GM19193 (cell line): Measurements from ENCODE around the gene SLC2A11.

ENCODE experiments used
- POLR2A ChIP-seq: IDR thresholded peaks from 4 replicates; pipeline ENCODE4 v1.6.1; 2011; ENCODE audit not compliant: insufficient read depth, insufficient read length; ENCODE audit errors: extremely low read depth

SLC2A11 gene

DNA sequence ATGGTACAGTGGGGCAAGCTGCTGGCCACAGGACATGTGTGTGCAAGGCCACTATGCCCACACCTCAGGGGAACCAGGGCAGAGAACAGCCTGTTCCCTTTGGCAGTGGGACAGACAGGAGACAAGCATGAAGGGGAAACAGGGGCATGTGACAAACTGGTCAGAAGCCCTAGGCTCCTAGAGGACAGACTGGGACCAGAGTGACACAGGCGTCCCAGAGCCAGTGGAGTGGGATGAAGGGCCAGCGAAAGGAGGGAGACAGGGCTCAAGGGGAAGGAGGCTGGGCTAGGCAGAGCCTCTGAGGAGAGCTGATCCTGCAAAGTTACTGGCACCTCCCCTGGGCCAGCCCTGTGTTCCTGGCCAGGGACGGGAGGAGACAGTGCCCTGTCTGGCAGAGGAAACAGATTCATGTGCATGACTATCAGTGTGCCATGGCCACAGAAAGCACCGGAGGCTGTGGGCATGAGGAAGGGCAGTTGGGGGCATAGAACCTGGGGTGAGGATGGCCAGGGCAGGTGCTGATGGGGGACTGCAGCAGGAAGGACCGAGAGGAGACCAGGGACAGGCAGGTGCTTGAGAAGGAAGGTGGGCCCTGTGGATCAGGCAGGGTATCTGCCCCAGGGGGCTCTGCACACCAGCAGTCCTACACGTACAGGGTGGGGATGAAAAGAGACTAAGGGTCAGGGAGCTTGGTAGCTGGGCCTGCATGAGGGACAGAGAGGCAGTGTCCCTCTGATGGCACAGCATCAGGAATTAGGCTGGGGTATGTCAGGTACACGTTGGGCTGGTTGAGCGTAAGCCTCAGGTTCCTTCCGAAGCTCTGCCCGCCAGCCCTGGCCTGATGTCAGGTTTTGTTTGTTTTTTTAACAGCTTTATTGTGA, 28.6 kb upstream of the SLC2A11 start:
- no peak for TF ChIP-seq POLR2A

- no peak for TF ChIP-seq POLR2A
Observed at GRCh38 chr22:23829845-23830372, 27.8 kb upstream of the SLC2A11 start.

- TF ChIP-seq POLR2A, result no peak
Observed at GRCh38 chr22:23831261-23831660, 26.4 kb upstream of the SLC2A11 start.

GRCh38 chr22:23831781-23832180, 25.9 kb upstream of the SLC2A11 start:
- TF ChIP-seq POLR2A, result no peak

GRCh38 chr22:23832226-23833016, 25.3 kb upstream of the SLC2A11 start:
- TF ChIP-seq POLR2A, result no peak

- no peak for TF ChIP-seq POLR2A
Observed at GRCh38 chr22:23833017-23833751, 24.5 kb upstream of the SLC2A11 start.

GRCh38 chr22:23833911-23834317, 23.8 kb upstream of the SLC2A11 start:
- TF ChIP-seq POLR2A, result no peak

DNA sequence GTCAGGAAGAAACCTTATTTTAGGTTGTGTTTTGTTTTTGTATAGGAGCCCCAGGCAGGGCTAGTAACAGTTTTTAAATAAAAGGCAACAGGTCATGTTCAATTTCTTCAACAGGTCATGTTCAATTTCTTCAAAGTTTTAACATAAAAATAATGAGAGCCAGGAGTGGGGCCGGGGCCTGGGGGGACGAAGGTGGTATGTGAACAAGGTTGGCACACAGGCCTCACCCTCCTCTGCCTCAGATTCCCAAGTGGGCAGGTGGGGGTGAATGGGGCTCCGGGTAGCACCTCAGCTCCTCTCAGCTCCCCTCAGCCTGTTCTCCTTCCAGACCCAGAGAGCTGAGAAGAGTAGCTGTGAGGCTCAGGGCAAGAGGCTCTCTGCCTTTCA, 23.3 kb upstream of the SLC2A11 start:
- no peak for TF ChIP-seq POLR2A

DNA sequence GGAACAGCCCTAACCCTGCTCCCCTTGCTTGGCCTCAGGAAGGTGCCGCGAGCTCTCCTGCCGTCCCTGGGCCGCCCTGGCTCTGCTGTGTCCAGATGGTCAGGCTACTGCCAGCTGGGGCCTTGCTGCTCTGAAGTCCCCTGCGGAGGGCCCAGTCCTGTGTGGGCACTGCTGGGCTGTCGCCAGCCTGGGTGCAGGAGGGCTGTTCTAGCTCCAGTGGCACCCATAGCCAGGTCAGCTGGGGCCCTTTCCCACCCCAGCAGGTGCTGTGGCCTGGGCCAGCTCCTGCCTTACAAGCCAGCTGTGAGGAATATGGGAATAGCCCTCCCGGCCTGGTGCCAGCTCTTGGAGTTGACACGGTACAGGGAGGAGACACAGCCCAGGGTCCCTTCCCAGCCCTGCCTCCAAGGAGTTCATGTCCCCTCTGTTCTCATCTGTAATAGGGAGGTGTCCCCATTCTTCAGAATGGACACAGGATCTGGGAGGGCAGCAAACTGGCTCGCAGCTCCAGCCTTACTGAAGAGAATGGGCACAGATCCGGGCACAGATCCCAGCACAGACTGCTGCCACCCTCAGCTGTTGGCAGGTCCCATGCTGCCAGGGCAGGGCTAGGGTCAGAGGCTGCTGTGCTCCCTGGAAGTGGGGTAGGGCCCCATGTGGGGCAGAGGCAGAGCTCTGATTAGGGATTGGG, 22.7 kb upstream of the SLC2A11 start:
- no peak for TF ChIP-seq POLR2A

DNA sequence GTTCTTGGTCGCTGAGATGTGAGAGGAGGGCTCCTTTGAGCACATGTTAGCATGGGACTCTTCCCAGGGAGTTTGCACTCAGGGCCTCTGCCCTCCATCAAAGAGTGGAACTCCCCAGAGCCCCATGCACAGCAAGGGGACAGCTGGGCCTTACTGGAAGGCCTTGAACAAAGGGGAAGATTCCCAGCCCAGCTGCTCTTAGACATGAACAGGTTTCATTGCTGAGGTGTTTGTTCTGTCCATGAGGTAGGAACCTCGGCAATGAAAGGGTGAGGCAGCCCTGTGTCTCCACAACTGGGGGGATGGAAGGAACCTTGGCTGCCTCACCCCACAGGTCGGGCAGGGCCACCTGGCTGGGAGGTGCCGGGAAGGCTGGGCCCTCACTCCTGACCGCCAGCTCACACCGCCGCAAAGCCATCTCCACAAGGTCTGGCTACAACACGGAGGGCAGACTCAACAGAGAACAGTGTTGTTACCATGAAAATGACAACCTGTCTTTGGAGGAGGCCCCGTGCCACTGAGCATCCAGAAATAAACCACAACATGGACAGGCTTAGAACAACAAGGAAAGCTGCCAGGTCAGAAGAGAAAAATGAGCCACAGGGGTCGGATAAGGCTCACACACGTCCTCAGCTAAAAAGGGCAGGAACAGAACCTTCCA, 22.1 kb upstream of the SLC2A11 start:
- TF ChIP-seq POLR2A, result no peak

- no peak for TF ChIP-seq POLR2A
Observed at GRCh38 chr22:23836281-23836680, 21.4 kb upstream of the SLC2A11 start.

- no peak for TF ChIP-seq POLR2A
Observed at GRCh38 chr22:23836692-23837495, 20.8 kb upstream of the SLC2A11 start.

DNA sequence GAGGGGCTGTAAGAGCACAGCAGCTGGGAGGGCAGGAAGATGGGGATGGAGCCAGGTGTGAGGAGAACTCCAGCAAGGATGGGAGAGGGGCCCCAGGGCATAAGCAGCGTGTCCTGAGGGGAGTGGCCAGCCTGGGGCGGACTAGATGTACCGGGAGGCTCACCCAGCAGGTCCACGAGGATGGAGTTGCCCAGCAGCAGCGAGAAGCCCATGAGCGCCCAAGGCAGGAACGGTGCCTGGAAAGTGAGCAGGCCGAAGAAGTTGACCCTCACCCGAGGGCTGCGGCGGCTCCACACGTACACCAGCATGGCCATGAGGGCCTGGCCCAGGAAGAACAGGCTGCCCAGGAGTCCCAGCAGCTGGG, 20.2 kb upstream of the SLC2A11 start:
- TF ChIP-seq POLR2A, result no peak
